Muscle of leg (tissue), 11 donors: ENCODE measurements around the gene IMPG2. TPM values are rescaled to one million over a fixed set of nuclear protein-coding genes. Genes with fewer than 3 reads are reported as not detected.

Source experiments
- DNase-seq: peaks from one replicate; pipeline ENCODE4 v3.0.0; 2013
- H3K27ac ChIP-seq: one replicate; pipeline ENCODE4 v1.5.1; 2013; ENCODE audit warnings: mild to moderate bottlenecking, low read length, control low read depth
- H3K27me3 ChIP-seq: one replicate; pipeline ENCODE4 v1.6.1; 2013; ENCODE audit warnings: low read length; ENCODE audit not compliant: control insufficient read depth, insufficient read depth
- H3K36me3 ChIP-seq: one replicate; pipeline ENCODE4 v1.6.1; 2013; ENCODE audit warnings: low read length; ENCODE audit not compliant: control insufficient read depth, insufficient read depth
- H3K4me1 ChIP-seq: one replicate; pipeline ENCODE4 v1.6.1; 2013; ENCODE audit warnings: low read length; ENCODE audit not compliant: control insufficient read depth, insufficient read depth
- H3K4me3 ChIP-seq: one replicate; pipeline ENCODE4 v1.5.1; 2013; ENCODE audit warnings: low read length, control low read depth
- H3K9me3 ChIP-seq: replicated peaks from 2 replicates; pipeline ENCODE4 v1.6.1; 2013; ENCODE audit warnings: low read depth, low read length; ENCODE audit not compliant: control insufficient read depth
- WGBS: methylation state at CpG from one replicate; pipeline ENCODE4 v1.1.5; 2013; ENCODE audit warnings: missing lambda C conversion rate; ENCODE audit not compliant: insufficient coverage; 5-methylcytosine and 5-hydroxymethylcytosine counted together
- polyA plus RNA-seq, 8 donors: library from polyadenylated mRNA; unstranded; fragments of 120-200 nt; gene quantifications; one replicate each; pipeline versions ENCODE4 v1.2.1 to v1.2.3, GENCODE V29; 2013; ENCODE audit warnings: inconsistent platforms in 1 of 8, low replicate concordance in 1 of 8; ENCODE audit not compliant: insufficient read length in 8 of 8, insufficient read depth in 1 of 8
- total RNA-seq: library from RNA; stranded (reverse); fragments of 120-200 nt; gene quantifications from one replicate; pipeline ENCODE4 v1.2.4, GENCODE V29; 2013

IMPG2 gene
- total and polyA plus RNA-seq, 9 donors, result 0.46 to 1.4 (median 0.94) TPM

GRCh38 chr3:101262393-101263240 is 57.8 kb downstream of the IMPG2 start:
- Histone ChIP-seq H3K4me1 (peaks cover 2% of the 10 kb centered on the region), H3K27me3 (no peaks in the 10 kb centered on the region), H3K27ac (no peak overlapping the region), H3K9me3 (no peaks in the 10 kb centered on the region), H3K4me3 (no peak overlapping the region), H3K36me3 (no peaks in the 10 kb centered on the region)
- DNase-seq, result peak; percentile 21

- H3K27me3 ChIP-seq, result no peaks in the 10 kb centered on the region
- no peaks in the 10 kb centered on the region for H3K9me3 ChIP-seq
- no peak overlapping the region for H3K4me3 ChIP-seq
- H3K27ac ChIP-seq, result no peak overlapping the region
- DNase-seq, result no peak
- no peaks in the 10 kb centered on the region for H3K4me1 ChIP-seq
- no peaks in the 10 kb centered on the region for H3K36me3 ChIP-seq
Observed at GRCh38 chr3:101261506-101261905, 58.9 kb downstream of the IMPG2 start.

GRCh38 chr3:101259485-101260341 is 60.7 kb downstream of the IMPG2 start:
- Histone ChIP-seq H3K27ac (no peak overlapping the region), H3K36me3 (no peaks in the 10 kb centered on the region), H3K4me3 (no peak overlapping the region), H3K4me1 (no peaks in the 10 kb centered on the region), H3K9me3 (no peaks in the 10 kb centered on the region), H3K27me3 (no peaks in the 10 kb centered on the region)
- no peak for DNase-seq
- 60% methylated on average over 2 of the region's 4 CpGs for WGBS

DNA sequence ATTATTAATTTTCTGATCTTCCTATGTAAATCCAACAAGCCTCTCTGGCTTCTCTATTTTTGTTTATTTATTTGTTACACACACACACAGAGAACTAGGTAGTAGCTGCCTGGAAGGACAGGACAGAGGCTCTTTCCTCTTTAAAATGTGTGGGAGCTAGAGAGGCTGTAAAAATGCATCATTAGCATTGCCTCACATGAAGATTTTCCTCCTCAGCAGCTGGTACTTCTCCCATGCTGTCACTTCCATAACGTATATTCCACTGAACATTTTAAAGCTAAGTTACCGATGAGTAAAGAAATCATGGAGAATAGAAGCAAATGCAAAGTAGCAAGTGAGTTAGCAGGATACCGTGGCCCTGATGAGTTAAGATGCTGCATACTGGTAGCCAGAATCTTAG is 63.9 kb downstream of the IMPG2 start:
- H3K27ac ChIP-seq, result no peak overlapping the region
- no CpG with 5 or more reads among the region's 3 CpGs for WGBS
- H3K36me3 ChIP-seq, result no peaks in the 10 kb centered on the region
- H3K9me3 ChIP-seq, result no peaks in the 10 kb centered on the region
- H3K4me3 ChIP-seq, result no peak overlapping the region
- no peaks in the 10 kb centered on the region for H3K27me3 ChIP-seq
- DNase-seq, result no peak
- no peaks in the 10 kb centered on the region for H3K4me1 ChIP-seq

DNA sequence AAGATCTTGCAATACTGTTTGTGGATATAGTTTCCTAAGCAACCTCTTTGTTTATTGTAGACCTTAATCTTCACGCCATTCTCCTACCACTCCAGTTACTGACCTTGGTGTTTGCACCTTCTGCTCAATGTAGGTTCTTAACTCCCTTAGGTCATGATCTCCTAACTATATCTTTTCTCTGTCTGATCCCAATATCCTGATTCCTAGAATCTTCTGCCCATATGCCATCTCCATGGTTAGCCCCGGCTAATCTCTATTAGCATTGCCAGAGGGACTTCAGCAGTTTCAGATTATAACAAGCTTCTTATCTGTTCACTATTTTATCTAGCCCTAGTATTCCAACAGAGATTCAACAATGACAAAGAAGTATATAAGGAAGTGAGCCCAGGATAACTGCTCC is 64.9 kb downstream of the IMPG2 start:
- Histone ChIP-seq H3K36me3 (no peaks in the 10 kb centered on the region), H3K9me3 (no peaks in the 10 kb centered on the region), H3K4me3 (no peak overlapping the region), H3K4me1 (no peaks in the 10 kb centered on the region), H3K27me3 (no peaks in the 10 kb centered on the region), H3K27ac (no peak overlapping the region)
- 71% methylated on average over 1 of the region's 2 CpGs for WGBS
- DNase-seq, result no peak

DNA sequence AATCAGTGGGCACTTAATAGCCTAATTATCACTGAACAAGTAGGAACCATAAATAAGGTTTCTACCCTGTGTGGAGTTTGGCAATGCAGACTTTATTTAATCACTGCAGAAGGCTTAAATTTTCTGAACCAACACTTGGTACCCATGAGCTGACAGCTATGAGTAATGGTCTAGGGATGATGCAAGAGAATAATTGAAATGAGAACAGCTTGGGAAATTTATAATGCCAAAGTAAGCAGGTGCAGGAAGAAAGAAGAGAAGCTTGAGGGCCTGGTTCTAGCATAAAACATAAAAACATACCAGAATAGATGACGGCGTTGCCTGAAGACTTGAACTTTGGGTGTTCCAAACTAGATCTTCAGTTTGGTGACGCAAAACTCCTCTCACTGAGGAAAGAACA is 67.0 kb downstream of the IMPG2 start:
- DNase-seq, result no peak
- H3K4me3 ChIP-seq, result no peak overlapping the region
- whole genome bisulfite sequencing, result no CpG with 5 or more reads among the region's 3 CpGs
- no peaks in the 10 kb centered on the region for H3K9me3 ChIP-seq
- no peaks in the 10 kb centered on the region for H3K27me3 ChIP-seq
- H3K36me3 ChIP-seq, result no peaks in the 10 kb centered on the region
- no peak overlapping the region for H3K27ac ChIP-seq
- no peaks in the 10 kb centered on the region for H3K4me1 ChIP-seq

- Histone ChIP-seq H3K36me3 (no peaks in the 10 kb centered on the region), H3K4me3 (no peak overlapping the region), H3K27ac (no peak overlapping the region), H3K27me3 (no peaks in the 10 kb centered on the region), H3K4me1 (no peaks in the 10 kb centered on the region), H3K9me3 (no peaks in the 10 kb centered on the region)
- DNase-seq, result no peak
- WGBS, result no CpG with 5 or more reads among the region's 2 CpGs
Observed at GRCh38 chr3:101252945-101253344, 67.4 kb downstream of the IMPG2 start.

DNA sequence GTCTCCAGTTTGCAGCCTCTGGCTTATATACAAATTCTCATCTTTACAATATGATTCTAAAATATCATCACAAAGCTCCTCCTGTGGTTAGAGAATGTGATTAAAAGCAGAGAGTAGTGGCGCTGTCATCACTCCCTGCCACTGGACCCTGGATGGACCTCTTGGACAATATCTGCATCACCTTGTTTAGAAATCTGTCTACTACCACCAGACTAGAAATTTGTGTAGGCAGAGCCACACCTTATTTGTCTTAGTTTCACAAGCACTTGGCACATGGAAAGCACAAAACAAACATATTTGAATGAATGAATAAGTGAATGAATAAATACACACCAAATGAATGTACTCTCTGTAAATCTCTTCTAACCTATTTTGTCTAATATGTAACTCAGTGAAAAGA is 68.1 kb downstream of the IMPG2 start:
- no CpG with 5 or more reads among the region's 1 CpG for WGBS
- H3K4me1 ChIP-seq, result no peaks in the 10 kb centered on the region

GRCh38 chr3:101251441-101251840 is 68.9 kb downstream of the IMPG2 start:
- Histone ChIP-seq H3K27ac (no peak overlapping the region), H3K36me3 (no peaks in the 10 kb centered on the region), H3K27me3 (no peaks in the 10 kb centered on the region), H3K4me1 (no peaks in the 10 kb centered on the region), H3K4me3 (no peak overlapping the region), H3K9me3 (no peaks in the 10 kb centered on the region)
- WGBS, result no CpG with 5 or more reads among the region's 2 CpGs
- DNase-seq, result peak; percentile 27

More for the DNA sequence above, 68.1 kb downstream of the IMPG2 start:
- H3K4me3 ChIP-seq, result no peak overlapping the region
- H3K36me3 ChIP-seq, result no peaks in the 10 kb centered on the region
- H3K9me3 ChIP-seq, result no peaks in the 10 kb centered on the region
- H3K27me3 ChIP-seq, result no peaks in the 10 kb centered on the region
- DNase-seq, result no peak
- H3K27ac ChIP-seq, result no peak overlapping the region

DNA sequence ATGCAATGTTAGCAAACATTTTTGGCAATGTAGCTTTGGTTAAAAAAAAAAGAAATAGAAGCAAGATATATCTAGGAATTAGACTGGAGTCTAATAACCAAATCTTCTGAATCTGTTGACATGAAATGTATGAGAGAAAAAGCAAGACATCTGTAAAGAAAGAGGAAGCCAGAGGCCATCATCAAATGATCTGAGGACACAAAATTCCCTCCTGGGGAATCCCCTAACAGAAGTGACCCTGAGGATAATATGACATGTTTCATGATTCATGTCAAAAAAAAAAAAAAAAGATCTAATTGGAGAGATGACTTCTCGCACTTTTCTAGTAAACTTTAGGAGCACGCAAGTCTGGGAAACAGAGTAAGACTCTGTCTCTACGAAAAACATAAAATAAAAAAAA is 70.9 kb downstream of the IMPG2 start:
- no peak for DNase-seq
- H3K27ac ChIP-seq, result no peak overlapping the region
- no peaks in the 10 kb centered on the region for H3K4me1 ChIP-seq
- no peaks in the 10 kb centered on the region for H3K9me3 ChIP-seq
- no peaks in the 10 kb centered on the region for H3K36me3 ChIP-seq
- H3K4me3 ChIP-seq, result no peak overlapping the region
- no peaks in the 10 kb centered on the region for H3K27me3 ChIP-seq
- WGBS, result no CpG with 5 or more reads among the region's 3 CpGs
